DMS 273 (cell line): Measurements from ENCODE around the gene PSMC3.
A peak's percentile ranks its signal among the peaks of the same experiment; 100 is the strongest.

Source experiments
- DNase-seq: peaks from one replicate; lab custom pipeline; 2025; ENCODE audit not compliant: unreplicated experiment; lab: John Stamatoyannopoulos, UW

Gene PSMC3

GRCh38 chr11:47443028-47443700, 16.9 kb upstream of the PSMC3 start:
- DNase-seq = peak; percentile 75

- no peak for DNase-seq
Measured at GRCh38 chr11:47442514-47442913, 16.3 kb upstream of the PSMC3 start.

GRCh38 chr11:47441421-47441820, 15.2 kb upstream of the PSMC3 start:
- no peak for DNase-seq

GRCh38 chr11:47440054-47440476, 13.8 kb upstream of the PSMC3 start:
- no peak for DNase-seq

DNA sequence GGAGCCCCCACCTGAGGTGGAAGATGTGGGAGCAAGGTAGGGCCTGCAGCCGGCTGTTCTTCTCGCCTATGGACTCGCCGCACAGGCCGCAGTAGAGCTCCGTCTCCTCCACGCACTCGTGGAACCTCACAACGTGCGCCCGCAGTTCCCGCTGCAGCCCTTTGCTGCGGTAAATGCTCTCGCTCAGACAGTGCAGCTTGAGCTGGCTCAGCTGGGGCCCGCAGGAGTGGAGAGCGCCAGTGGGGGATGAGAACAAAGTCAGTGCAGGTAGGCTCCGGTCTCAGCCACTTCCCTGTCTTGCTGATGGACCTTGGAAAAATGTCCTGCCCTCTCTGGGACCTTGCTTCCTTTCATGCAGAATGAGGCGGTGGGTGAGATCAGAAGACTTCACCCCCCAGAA, 12.5 kb upstream of the PSMC3 start:
- DNase-seq = no peak

GRCh38 chr11:47437746-47438418, 11.6 kb upstream of the PSMC3 start:
- no peak for DNase-seq

GRCh38 chr11:47437218-47437745, 11.0 kb upstream of the PSMC3 start:
- DNase-seq = no peak

DNA sequence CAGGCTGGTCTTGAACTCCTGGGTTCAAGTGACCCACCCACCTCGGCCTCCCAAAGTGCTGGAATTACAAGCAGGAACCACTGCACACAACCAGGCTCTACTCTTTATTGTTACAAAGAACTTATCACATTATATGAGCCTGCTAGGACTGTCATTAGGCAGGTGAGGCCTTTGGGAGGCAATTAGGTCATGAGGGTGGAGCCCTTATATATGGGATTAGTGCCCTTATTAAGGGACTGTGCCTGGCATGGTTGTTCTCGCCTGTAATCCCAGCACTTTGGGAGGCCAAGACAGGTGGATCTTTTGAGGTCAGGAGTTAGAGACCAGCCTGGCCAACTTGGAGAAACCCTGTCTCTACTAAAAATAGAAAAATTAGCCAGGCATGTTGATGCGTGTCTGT, 10.5 kb upstream of the PSMC3 start:
- DNase-seq = no peak

DNA sequence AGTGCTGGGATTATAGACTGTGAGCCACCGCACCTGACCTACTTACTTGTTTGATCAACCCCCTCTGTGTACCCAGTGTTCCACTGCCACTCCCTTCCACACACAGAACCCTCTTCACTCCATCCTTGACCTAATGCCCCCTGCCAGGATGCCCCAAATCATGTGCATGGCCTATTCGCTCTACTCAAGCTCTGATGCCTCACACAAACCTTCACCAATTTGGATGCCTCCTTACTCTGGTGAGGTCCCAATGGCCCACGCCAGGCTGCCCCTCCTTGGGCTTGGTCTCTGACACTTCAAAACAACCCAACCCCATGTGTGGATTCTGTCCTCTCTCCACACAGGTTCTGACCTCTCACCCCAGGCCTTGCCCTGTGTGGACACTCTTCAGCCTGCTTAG, 9.4 kb upstream of the PSMC3 start:
- DNase-seq = no peak

GRCh38 chr11:47434011-47434786, 8.0 kb upstream of the PSMC3 start:
- no peak for DNase-seq

GRCh38 chr11:47433157-47433556, 6.9 kb upstream of the PSMC3 start:
- no peak for DNase-seq

GRCh38 chr11:47431356-47432083, 5.3 kb upstream of the PSMC3 start:
- no peak for DNase-seq

- no peak for DNase-seq
Measured at GRCh38 chr11:47430524-47430923, 4.3 kb upstream of the PSMC3 start.

GRCh38 chr11:47425611-47426010, 628 bp downstream of the PSMC3 start:
- DNase-seq = no peak

GRCh38 chr11:47418454-47419259, 7.6 kb downstream of the PSMC3 start:
- DNase-seq = no peak

- no peak for DNase-seq
Measured at GRCh38 chr11:47417712-47418111, 8.5 kb downstream of the PSMC3 start.

DNA sequence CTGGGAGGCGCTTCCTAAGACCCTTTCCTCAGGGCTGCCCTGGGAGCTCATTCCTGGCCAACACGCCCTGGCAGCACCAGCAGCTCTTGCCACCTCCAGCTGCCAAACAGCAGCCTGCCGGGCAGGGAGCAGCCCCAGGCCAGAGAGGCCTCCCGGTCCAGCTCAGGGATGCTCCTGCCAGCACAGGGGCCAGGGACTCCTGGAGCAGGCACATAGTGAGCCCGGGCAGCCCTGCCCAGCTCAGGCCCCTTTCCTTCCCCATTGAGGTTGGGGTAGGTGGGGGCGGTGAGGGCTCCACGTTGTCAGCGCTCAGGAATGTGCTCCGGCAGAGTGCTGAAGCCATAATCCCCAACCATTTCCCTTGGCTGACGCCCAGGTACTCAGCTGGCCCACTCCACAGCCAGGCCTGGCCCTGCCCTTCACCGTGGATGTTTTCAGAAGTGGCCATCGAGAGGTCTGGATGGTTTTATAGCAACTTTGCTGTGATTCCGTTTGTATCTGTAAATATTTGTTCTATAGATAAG, 10.2 kb downstream of the PSMC3 start:
- DNase-seq = peak; percentile 73

- DNase-seq = no peak
Measured at GRCh38 chr11:47415091-47415854, 11.0 kb downstream of the PSMC3 start.

GRCh38 chr11:47414685-47415070, 11.6 kb downstream of the PSMC3 start:
- DNase-seq = no peak
